Spleen (tissue), 11 donors: ENCODE data around the gene SREBF1. TPM values are rescaled to one million over a fixed set of nuclear protein-coding genes. Genes with fewer than 3 reads are reported as not detected.
A peak's percentile ranks its signal among the peaks of the same experiment; 100 is the strongest.

Experiments
- DNase-seq: peaks from one replicate; pipeline ENCODE4 v3.0.0-alpha.2; 2020
- H3K27ac ChIP-seq, 8 donors: fragments of 200-600 bp; sonication (generic) in 7 of 8; 1 replicate in 4 of 8; 2 replicates in 4 of 8; pipeline versions ENCODE4 v1.5.0 to v1.8.0; 2016 to 2021; ENCODE audit warnings: inconsistent platforms in 4 of 8, mild to moderate bottlenecking in 4 of 8, moderate library complexity in 1 of 8
- H3K27me3 ChIP-seq, 7 donors: fragments of 200-600 bp; sonication (generic) in 6 of 7; replicated peaks in 1 of 7; 1 replicate in 4 of 7; 2 replicates in 3 of 7; pipeline versions ENCODE4 v1.5.0 to v1.8.0; 2016 to 2021; ENCODE audit warnings: inconsistent platforms in 3 of 7, mild to moderate bottlenecking in 1 of 7
- H3K36me3 ChIP-seq, 6 donors: fragments of 200-600 bp; sonication (generic) in 5 of 6; 1 replicate in 4 of 6; 2 replicates in 2 of 6; pipeline versions ENCODE4 v1.5.0 to v1.8.0; 2016 to 2021; ENCODE audit warnings: inconsistent platforms in 2 of 6
- H3K4me1 ChIP-seq, 6 donors: fragments of 200-600 bp; sonication (generic) in 5 of 6; 1 replicate in 3 of 6; 2 replicates in 3 of 6; pipeline versions ENCODE4 v1.5.0 to v1.8.0; 2016 to 2021; ENCODE audit warnings: inconsistent platforms in 3 of 6
- H3K4me3 ChIP-seq, 8 donors: fragments of 200-600 bp; sonication (generic) in 7 of 8; 1 replicate in 4 of 8; 2 replicates in 4 of 8; pipeline versions ENCODE4 v1.5.0 to v1.8.0; 2016 to 2021; ENCODE audit warnings: inconsistent platforms in 4 of 8, mild to moderate bottlenecking in 4 of 8, moderate library complexity in 2 of 8
- H3K9me3 ChIP-seq, 8 donors: fragments of 200-600 bp; sonication (generic) in 7 of 8; 1 replicate in 4 of 8; 2 replicates in 4 of 8; pipeline versions ENCODE4 v1.5.0 to v1.8.0; 2016 to 2021; ENCODE audit warnings: inconsistent platforms in 4 of 8
- CTCF ChIP-seq, 11 experiments: fragments of 200-600 bp in 7 of 11; fragments of 450-650 bp in 4 of 11; sonication (generic) in 4 of 11; IDR thresholded peaks in 8 of 11; conservative IDR thresholded peaks in 3 of 11; 1 replicate in 7 of 11; 2 replicates in 4 of 11; pipeline versions ENCODE4 v1.4.0 to v1.8.0; 2016 to 2021; ENCODE audit warnings: antibody characterized with exemption in 11 of 11, inconsistent platforms in 4 of 11, mild to moderate bottlenecking in 1 of 11
- POLR2A ChIP-seq, 3 donors: fragments of 450-650 bp; IDR thresholded peaks; one replicate each; pipeline ENCODE4 v1.5.1; 2017; ENCODE audit warnings: antibody characterized with exemption in 3 of 3, mild to moderate bottlenecking in 1 of 3
- POLR2AphosphoS5 ChIP-seq, 3 donors: sonication (generic); formaldehyde crosslinking; IDR thresholded peaks; one replicate each; pipeline ENCODE4 v1.5.1; 2017; ENCODE audit warnings: antibody characterized with exemption in 3 of 3
- WGBS, 5 donors: extraction: QIAGEN DNeasy Blood & Tissue Kit in 3 of 5; methylation state at CpG; one replicate each; pipeline versions ENCODE4 v1.1.5 to v1.1.7; 2013 to 2018; 5-methylcytosine and 5-hydroxymethylcytosine counted together
- intact Hi-C: fragments of 100-400 bp; cut with DNase I; formaldehyde crosslinking; loops from one replicate; pipeline ENCODE4 v1.15.0; 2023; ENCODE audit warnings: low total_unique reads
- polyA plus RNA-seq, 3 donors: library from polyadenylated mRNA; stranded (reverse); fragments of 200-250 nt; gene quantifications; one replicate each; pipeline ENCODE4 v1.2.1, GENCODE V29; 2013
- total RNA-seq, 7 donors: library from RNA; depleted of rRNA in 3 of 7; stranded (reverse); fragments of >200 nt in 3 of 7; fragmentation: NEBNext Ultra II Directional in 4 of 7; extraction: Animal tissue kit (Norgen Biotek cat#: 25700) in 4 of 7; gene quantifications; one replicate each; pipeline versions ENCODE4 v1.1.0 to v1.2.1, GENCODE V29; 2016 to 2021
- donor health status: healthy with polysubstance abuse.
- donor health status: DM: no; HTN: no; CAD: no; lungs with moderate emphysema.
- donor health status: DM: no; HTN: no; CAD: no.
- donor health status: Bipolar disorder and iron deficiency.
- donor health status: healthy.
- donor health status: DM: no; HTN: no; CAD: no.
- donor health status: DM: yes; HTN: yes; CAD: no.

Gene SREBF1
- total and polyA plus RNA-seq, 10 donors = 25.0 to 74.8 (median 48.0) TPM

- H3K27ac ChIP-seq = peak overlapping the region in 7 of 8 donors; percentile 58 to 86 (median 79)
- H3K4me3 ChIP-seq = no peak overlapping the region
- WGBS, 5 donors = 68 to 90% (median 78%) methylated on average over 5 to 6 of the region's 6 CpGs
- intact Hi-C loops = no loop called here
- no peak for TF ChIP-seq CTCF (IDR thresholded peaks at IDR 0.05 in 8 of 11, conservative IDR thresholded peaks at IDR 0.05 in 3 of 11)
- TF ChIP-seq POLR2A (IDR thresholded peaks at IDR 0.05) = no peak
- TF ChIP-seq POLR2AphosphoS5 (IDR thresholded peaks at IDR 0.05) = no peak
- no peak for DNase-seq
- H3K27me3 ChIP-seq = no peaks in the 10 kb centered on the region
- H3K36me3 ChIP-seq = peaks cover 0 to 76% (median 29%) of the 10 kb centered on the region in 6 donors
- H3K4me1 ChIP-seq = peaks cover 11 to 68% (median 39%) of the 10 kb centered on the region in 6 donors
- no peaks in the 10 kb centered on the region for H3K9me3 ChIP-seq
These were observed 40.3 kb upstream of the SREBF1 start for GRCh38 chr17:17876959-17877528.

GRCh38 chr17:17874478-17874877, 37.7 kb upstream of the SREBF1 start:
- DNase-seq = no peak
- TF ChIP-seq CTCF (IDR thresholded peaks at IDR 0.05 in 8 of 11, conservative IDR thresholded peaks at IDR 0.05 in 3 of 11) (no peak), POLR2AphosphoS5 (IDR thresholded peaks at IDR 0.05) (no peak), POLR2A (IDR thresholded peaks at IDR 0.05) (no peak)
- no peaks in the 10 kb centered on the region for H3K27me3 ChIP-seq
- no peaks in the 10 kb centered on the region for H3K9me3 ChIP-seq
- H3K4me3 ChIP-seq = no peak overlapping the region
- peak overlapping the region in 2 of 8 donors; percentile 18 to 33 for H3K27ac ChIP-seq
- 25 to 87% (median 53%) methylated on average over 1 of the region's 1 CpG for WGBS, 5 donors
- intact Hi-C loops = no loop called here
- peaks cover 11 to 60% (median 39%) of the 10 kb centered on the region in 6 donors for H3K4me1 ChIP-seq
- H3K36me3 ChIP-seq = peaks cover 0 to 59% (median 24%) of the 10 kb centered on the region in 6 donors

GRCh38 chr17:17873450-17873991, 36.7 kb upstream of the SREBF1 start:
- Histone ChIP-seq H3K4me3 (no peak overlapping the region), H3K36me3 (peaks cover 0 to 59% (median 16%) of the 10 kb centered on the region in 6 donors), H3K9me3 (no peaks in the 10 kb centered on the region), H3K27ac (peak overlapping the region in 2 of 8 donors; percentile 4 to 6), H3K27me3 (no peaks in the 10 kb centered on the region), H3K4me1 (peaks cover 11 to 61% (median 35%) of the 10 kb centered on the region in 6 donors)
- TF ChIP-seq CTCF (IDR thresholded peaks at IDR 0.05 in 8 of 11, conservative IDR thresholded peaks at IDR 0.05 in 3 of 11) (no peak), POLR2A (IDR thresholded peaks at IDR 0.05) (no peak), POLR2AphosphoS5 (IDR thresholded peaks at IDR 0.05) (no peak)
- no peak for DNase-seq
- WGBS, 5 donors = 76 to 83% (median 79%) methylated on average over 8 of the region's 8 CpGs
- intact Hi-C loops = no loop called here

GRCh38 chr17:17872547-17873345, 36.0 kb upstream of the SREBF1 start:
- intact Hi-C loops = no loop called here
- Histone ChIP-seq H3K9me3 (no peaks in the 10 kb centered on the region), H3K4me1 (peaks cover 9 to 61% (median 34%) of the 10 kb centered on the region in 6 donors), H3K27ac (peak overlapping the region in 2 of 8 donors; percentile 4 to 6), H3K36me3 (peaks cover 0 to 59% (median 10%) of the 10 kb centered on the region in 6 donors), H3K27me3 (no peaks in the 10 kb centered on the region), H3K4me3 (no peak overlapping the region)
- DNase-seq = no peak
- no peak for TF ChIP-seq CTCF (IDR thresholded peaks at IDR 0.05 in 8 of 11, conservative IDR thresholded peaks at IDR 0.05 in 3 of 11)
- no peak for TF ChIP-seq POLR2A (IDR thresholded peaks at IDR 0.05)
- no peak for TF ChIP-seq POLR2AphosphoS5 (IDR thresholded peaks at IDR 0.05)
- 80 to 91% (median 87%) methylated on average over 9 of the region's 9 CpGs for WGBS, 5 donors
